Ammon's horn (tissue), 1 donor: ENCODE results near the gene RIN2.
A peak's percentile ranks its signal among the peaks of the same experiment; 100 is the strongest.

Source experiments
- DNase-seq: peaks from one replicate; pipeline ENCODE4 v3.0.0-alpha.2; 2016; ENCODE audit warnings: low spot score

Gene RIN2

GRCh38 chr20:19765913-19766312 lies 7.9 kb downstream of the RIN2 start:
- no peak for DNase-seq

DNA sequence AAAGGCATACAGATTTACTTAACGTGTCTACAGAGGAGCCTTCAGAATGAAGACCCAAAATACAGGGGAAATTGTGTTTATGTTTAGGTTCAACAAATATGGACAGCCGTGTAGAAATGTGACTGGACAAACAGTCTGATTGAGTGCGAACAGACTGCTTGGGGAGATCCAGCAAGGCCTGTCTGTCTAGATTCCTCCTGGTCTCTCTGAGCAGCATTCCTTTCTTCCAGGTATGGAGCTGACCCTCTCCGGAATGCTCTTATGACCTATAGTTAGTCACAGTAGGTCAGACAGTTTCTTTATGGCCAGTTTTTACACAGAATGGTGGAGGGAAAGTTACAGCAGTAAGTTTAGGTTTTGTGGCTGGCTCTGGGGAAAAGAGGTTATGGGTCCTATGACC lies 9.0 kb downstream of the RIN2 start:
- DNase-seq: no peak

DNA sequence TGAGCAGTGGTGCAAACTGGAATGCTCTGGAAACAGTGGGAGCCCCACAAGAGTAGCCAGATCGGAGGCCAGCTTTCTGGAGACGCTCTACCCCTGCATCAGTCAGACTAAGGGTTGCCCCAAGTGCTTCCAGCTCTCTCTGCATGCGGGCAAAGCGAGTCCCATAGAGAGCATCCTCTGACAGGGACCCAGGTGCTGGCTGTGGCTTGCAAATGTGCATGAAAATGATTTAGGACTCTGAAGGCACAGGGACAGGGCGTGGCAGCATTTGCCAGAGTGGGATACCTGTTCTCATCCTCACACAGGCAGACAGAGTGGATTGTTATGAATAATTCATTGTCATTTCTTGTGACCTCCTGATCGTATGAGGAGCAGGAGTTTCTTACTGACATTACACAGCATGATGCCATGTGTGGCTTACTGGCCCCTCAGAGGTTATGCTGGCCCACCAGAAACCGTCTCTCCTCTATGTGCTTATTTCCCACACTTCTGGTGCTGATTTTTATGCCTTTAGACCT lies 10.3 kb downstream of the RIN2 start:
- no peak for DNase-seq

DNA sequence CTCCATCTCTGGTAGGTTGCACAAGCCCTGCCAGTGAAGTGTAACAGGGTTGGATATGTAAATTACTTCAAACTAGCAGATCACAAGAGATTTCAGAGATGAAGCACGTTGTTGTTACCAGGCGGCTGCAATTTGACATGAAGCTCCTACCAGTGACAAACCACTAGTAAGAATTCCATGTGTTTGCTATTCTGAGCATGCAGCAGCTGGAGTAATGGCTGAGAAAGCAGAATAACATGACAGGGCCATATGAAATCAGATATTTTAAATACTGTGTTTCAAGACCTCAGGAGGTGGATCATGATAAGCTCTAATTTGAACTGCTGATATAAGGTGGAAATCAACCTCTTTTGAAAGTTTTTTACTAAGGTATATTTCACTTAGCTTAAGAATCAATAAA lies 11.4 kb downstream of the RIN2 start:
- no peak for DNase-seq

DNA sequence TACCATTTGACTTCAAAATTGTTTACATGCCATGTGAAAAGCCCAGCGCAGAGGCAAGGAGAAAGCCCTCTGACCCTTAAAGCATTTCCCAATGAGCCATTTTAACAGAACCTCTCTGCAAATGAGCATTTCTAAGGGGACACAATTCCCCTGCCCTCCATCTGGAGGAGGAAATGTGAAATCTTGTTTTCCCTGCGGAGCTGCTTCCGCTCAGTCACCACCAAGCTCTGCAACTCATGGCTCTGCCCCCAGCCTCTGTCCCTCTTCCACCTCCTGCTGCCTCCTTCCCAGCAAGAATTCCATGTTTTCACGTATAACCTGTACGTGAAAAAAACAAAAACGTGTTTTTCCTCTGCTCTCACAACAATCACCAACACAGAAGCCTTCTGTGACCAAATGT lies 12.3 kb downstream of the RIN2 start:
- no peak for DNase-seq

DNA sequence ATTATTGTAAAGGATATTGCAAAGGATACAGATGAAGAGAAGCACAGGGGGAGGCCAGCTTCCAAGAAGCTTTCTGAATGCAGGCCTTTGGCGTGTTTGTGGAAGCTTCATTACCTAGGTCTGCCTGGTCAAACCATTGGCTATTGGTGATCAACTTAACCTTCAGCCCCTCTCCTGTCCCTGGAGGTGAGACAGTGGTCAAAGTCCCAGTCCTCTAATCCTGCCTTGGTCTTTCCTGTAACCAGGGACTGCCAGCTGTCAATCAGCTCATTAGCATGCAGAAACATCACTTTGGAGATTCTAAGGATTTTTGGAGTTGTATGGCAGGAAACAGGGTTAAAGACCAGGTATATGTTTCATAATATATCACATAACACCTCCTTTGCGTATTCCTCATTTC lies 13.0 kb downstream of the RIN2 start:
- DNase-seq: no peak

GRCh38 chr20:19773471-19773870 lies 15.4 kb downstream of the RIN2 start:
- no peak for DNase-seq

GRCh38 chr20:19774135-19774933 lies 16.3 kb downstream of the RIN2 start:
- peak; percentile 76 for DNase-seq

- no peak for DNase-seq
These were observed 17.5 kb downstream of the RIN2 start for GRCh38 chr20:19775353-19776253.

DNA sequence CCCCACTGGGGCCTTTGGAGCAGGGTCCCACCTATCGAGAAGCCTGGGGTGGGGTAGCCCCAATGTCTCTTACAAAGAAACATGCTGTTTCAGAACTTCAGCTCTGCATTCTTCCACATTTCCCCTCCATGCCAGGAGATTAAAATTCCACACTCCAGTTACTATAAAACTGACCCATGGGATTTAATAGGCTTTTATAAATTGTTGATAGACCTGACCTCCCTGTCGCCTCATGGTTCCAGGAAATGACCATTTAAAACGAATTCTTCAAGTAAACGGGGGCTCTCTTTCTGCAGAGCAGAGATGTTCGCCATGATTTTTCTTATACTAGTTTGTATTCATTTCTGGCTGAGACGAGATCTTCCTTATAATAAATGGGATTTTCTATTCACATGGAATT lies 19.3 kb downstream of the RIN2 start:
- no peak for DNase-seq

DNA sequence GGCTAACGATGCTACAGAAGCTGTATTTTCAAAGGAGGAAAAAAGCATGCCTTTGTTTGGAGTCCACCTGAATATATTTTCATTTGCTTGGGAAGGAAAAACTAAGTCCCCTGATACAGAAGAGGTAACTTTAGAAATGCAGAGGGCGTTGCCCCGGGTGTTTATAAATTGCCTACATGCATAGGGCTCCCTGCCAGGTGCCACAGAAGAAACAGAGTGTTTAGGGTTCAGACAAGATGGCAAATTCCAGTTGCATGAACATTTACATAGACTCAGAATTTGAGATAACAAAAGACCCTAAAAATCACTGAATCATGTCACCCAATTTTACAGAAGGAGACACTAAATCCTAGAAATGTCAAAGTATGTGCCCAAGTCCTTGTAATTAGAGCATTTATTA lies 19.9 kb downstream of the RIN2 start:
- DNase-seq: no peak

DNA sequence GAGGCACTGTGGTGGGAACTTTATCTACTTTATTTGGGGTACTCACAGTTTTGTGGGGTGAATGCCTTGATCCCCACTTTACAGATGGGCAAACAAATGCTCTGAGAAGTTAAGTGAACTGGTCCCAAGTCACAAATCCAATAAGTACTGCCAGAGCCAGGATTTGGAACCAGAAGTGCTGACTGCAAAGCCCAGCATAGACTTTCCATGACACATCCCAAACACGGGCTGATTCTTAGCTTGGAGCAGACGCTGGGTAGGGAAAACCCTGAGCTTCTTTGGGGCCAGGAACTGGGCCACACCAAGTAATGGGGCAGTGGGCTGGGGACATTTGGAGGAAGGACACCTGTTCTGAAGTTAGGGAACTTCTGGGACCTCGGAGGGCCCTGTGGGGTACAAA lies 20.3 kb downstream of the RIN2 start:
- no peak for DNase-seq

- DNase-seq: no peak
These were observed 21.6 kb downstream of the RIN2 start for GRCh38 chr20:19779634-19780033.

- DNase-seq: no peak
These were observed 22.2 kb downstream of the RIN2 start for GRCh38 chr20:19780261-19780660.

GRCh38 chr20:19781235-19781634 lies 23.2 kb downstream of the RIN2 start:
- no peak for DNase-seq

GRCh38 chr20:19782669-19783068 lies 24.6 kb downstream of the RIN2 start:
- no peak for DNase-seq

- no peak for DNase-seq
These were observed 25.9 kb downstream of the RIN2 start for GRCh38 chr20:19783966-19784401.

DNA sequence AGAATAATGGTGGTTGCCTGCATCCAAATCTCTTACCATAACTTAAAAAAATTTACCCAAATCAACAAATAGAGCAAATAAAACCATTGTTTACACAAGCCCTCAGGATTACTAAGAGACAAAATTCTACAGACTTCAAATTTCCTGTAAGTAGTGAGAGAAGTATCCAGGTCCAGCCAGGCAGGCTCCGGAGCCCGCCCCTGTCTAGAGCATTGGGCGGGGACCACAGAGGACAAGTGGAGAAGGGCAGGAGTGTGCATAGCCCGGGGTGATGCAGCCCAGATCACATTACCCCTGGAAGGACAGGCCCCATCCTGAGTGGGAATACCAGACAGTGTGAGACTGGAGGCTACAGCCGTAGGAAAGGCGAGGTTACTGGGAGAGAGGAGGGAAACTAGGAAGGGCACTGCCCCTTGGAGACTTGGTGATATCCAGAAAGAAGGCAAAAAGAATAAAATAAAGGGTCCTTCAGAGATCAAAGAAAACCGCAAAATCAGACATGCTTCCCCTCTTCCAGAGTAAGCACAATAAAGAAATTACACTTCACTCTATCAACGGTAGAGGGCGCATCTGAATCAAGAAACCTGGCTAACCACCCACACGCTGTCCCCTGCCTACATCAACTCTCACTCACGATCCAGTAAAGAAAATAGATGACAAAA lies 26.6 kb downstream of the RIN2 start:
- peak; percentile 91 for DNase-seq

DNA sequence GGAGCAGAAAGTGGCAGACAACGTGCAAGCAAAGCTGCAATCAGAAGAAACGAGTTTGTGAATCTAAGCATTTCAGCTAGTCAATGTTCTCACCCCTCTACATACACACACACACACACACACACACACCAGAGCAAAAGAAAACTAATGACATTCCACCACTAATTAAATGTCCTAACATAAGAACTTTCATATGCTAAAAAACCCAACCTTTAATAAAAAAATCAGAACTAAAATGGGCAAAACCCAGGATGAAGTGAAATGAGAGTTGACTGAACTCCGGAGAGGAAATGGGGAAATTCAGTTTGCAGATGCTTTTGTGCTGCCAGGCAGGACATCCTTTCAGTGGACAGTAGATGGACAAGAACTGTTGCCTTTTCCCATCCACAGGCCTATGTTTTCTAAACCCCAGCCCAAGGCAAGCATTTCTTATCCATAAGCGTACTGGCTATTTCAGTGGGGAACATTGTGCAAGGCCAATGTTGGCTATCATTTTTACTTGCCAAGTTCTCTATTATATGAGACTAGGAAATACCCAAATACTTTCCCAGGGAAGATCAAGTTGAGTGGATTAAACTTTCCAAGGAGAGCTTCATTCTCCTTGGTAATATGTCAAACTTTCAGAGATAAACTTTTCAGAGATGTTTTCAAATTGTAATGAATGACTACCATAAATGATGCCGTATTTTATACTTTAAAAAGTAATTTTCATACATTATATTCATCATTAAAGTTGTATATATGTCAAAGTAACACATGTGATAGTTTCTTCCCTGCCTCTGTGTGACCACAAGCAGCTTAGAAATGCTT lies 27.3 kb downstream of the RIN2 start:
- no peak for DNase-seq

GRCh38 chr20:19785983-19786285 lies 27.9 kb downstream of the RIN2 start:
- no peak for DNase-seq

DNA sequence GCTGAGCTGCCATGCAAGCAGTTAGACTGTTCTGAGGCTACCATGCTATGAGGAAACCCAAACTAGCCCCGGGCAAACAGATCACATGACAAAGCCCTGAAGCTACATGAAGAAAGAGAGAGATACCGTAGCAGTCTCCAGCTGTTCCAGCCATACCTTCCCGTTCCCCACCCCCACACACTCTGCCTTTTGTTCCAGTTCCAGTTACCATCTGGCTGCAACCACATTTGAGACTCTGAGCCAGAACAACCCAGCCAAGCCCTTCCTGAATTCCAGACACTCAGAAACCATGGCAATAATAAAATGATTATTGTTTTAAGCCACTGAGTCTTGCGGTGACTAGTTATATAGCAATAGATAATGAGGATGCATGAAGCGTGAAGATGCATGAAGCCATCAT lies 28.3 kb downstream of the RIN2 start:
- no peak for DNase-seq

- DNase-seq: no peak
These were observed 29.3 kb downstream of the RIN2 start for GRCh38 chr20:19787366-19787765.
